CD4-positive, alpha-beta memory T cell (primary cell): ENCODE measurements around the gene EPHB6. TPM values are rescaled to one million over a fixed set of nuclear protein-coding genes. Genes with fewer than 3 reads are reported as not detected.

Source experiments
- CTCF ChIA-PET: fragments of 350-600 bp; sonication (Branson Sonifier 250); formaldehyde crosslinking; loops from one replicate; lab custom pipeline; 2021; ENCODE audit warnings: inconsistent platforms; ENCODE audit not compliant: partially characterized antibody; lab: Charles Lee
- POLR2A ChIA-PET: fragments of 350-600 bp; sonication (Branson Sonifier 250); formaldehyde crosslinking; loops from one replicate; lab custom pipeline; 2021; ENCODE audit not compliant: partially characterized antibody; lab: Charles Lee
- DNase-seq, 5 donors: peaks; one replicate each; pipeline versions ENCODE4 v3.0.0 to v3.0.0-alpha.2; 2020 to 2022; ENCODE audit warnings: mixed read lengths in 1 of 5
- H3K27ac ChIP-seq: one replicate; pipeline ENCODE4 v1.7.0; 2013; ENCODE audit warnings: low read depth, low read length
- H3K27me3 ChIP-seq: 2 replicates; pipeline ENCODE4 v1.7.0; 2013; ENCODE audit warnings: mild to moderate bottlenecking, low read length, moderate library complexity; ENCODE audit not compliant: insufficient read depth
- H3K36me3 ChIP-seq: 2 replicates; pipeline ENCODE4 v1.7.0; 2013; ENCODE audit warnings: mild to moderate bottlenecking, low read length, moderate library complexity; ENCODE audit not compliant: insufficient read depth
- H3K4me1 ChIP-seq: 2 replicates; pipeline ENCODE4 v1.7.0; 2013; ENCODE audit warnings: mild to moderate bottlenecking, low read length, moderate library complexity; ENCODE audit not compliant: insufficient read depth
- H3K4me3 ChIP-seq, 2 donors: one replicate each; pipeline ENCODE4 v1.7.0; 2013; ENCODE audit warnings: low read length in 2 of 2, mild to moderate bottlenecking in 1 of 2
- H3K9me3 ChIP-seq, 2 donors: one replicate each; pipeline ENCODE4 v1.7.0; 2013; ENCODE audit warnings: low read length in 2 of 2, control low read depth in 1 of 2; ENCODE audit not compliant: control insufficient read depth in 1 of 2
- H3K27ac Mint-ChIP-seq, 7 donors: one replicate each; pipeline ENCODE4 v1.8.0; 2020 to 2021; ENCODE audit warnings: mixed read lengths in 7 of 7, mild to moderate bottlenecking in 6 of 7, inconsistent platforms in 3 of 7, moderate library complexity in 3 of 7
- H3K27me3 Mint-ChIP-seq, 2 donors: one replicate each; pipeline ENCODE4 v1.8.0; 2020 to 2021; ENCODE audit warnings: mixed read lengths in 2 of 2
- H3K36me3 Mint-ChIP-seq, 2 donors: one replicate each; pipeline ENCODE4 v1.8.0; 2020 to 2021; ENCODE audit warnings: mixed read lengths in 2 of 2, inconsistent platforms in 1 of 2, mild to moderate bottlenecking in 1 of 2
- H3K4me1 Mint-ChIP-seq, 4 donors: one replicate each; pipeline ENCODE4 v1.8.0; 2020 to 2021; ENCODE audit warnings: mixed read lengths in 4 of 4, mild to moderate bottlenecking in 1 of 4
- H3K4me3 Mint-ChIP-seq, 8 donors: one replicate each; pipeline ENCODE4 v1.8.0; 2020 to 2021; ENCODE audit warnings: mixed read lengths in 8 of 8, mild to moderate bottlenecking in 7 of 8, moderate library complexity in 6 of 8, inconsistent platforms in 3 of 8
- H3K9me3 Mint-ChIP-seq, 8 donors: one replicate each; pipeline ENCODE4 v1.8.0; 2020 to 2021; ENCODE audit warnings: mixed read lengths in 8 of 8, mild to moderate bottlenecking in 5 of 8, inconsistent platforms in 3 of 8, moderate library complexity in 1 of 8
- intact Hi-C: fragments of 100-400 bp; cut with micrococcal nuclease; formaldehyde crosslinking; loops from one replicate; pipeline ENCODE4 v1.15.1; 2023
- polyA plus RNA-seq, 2 donors: library from polyadenylated mRNA; unstranded; fragments of 300-500 nt; fragmentation: Illumina TruSeq; gene quantifications; one replicate each; pipeline ENCODE4 v1.2.3, GENCODE V29; 2021
- total RNA-seq, 2 experiments: library from RNA; stranded (reverse); gene quantifications; one replicate each; pipeline ENCODE4 v1.2.3, GENCODE V29; 2021

The EPHB6 gene
- total and polyA plus RNA-seq, 4 experiments from 2014 or later: 14.2 to 65.0 (median 37.9) TPM

- H3K4me1 ChIP-seq: no peaks in the 10 kb centered on the region
- no peaks in the 10 kb centered on the region for H3K27me3 ChIP-seq
- H3K36me3 Mint-ChIP-seq: no peaks in the 10 kb centered on the region
- no peak overlapping the region for H3K27ac Mint-ChIP-seq
- ChIA-PET POLR2A (no interaction called here), CTCF (interaction anchor here (0.9 to 1.4 kb wide), 4 partner anchors 8 to 93 kb away, joined by 3 read pairs; partner anchors contain the start of gene EPHB6)
- H3K9me3 Mint-ChIP-seq: peaks cover 0 to 8% (median 2%) of the 10 kb centered on the region in 8 donors
- H3K4me1 Mint-ChIP-seq: peaks cover 0 to 2% (median 0%) of the 10 kb centered on the region in 4 donors
- H3K36me3 ChIP-seq: no peaks in the 10 kb centered on the region
- no peaks in the 10 kb centered on the region for H3K9me3 ChIP-seq
- H3K4me3 ChIP-seq: no peak overlapping the region
- no peak overlapping the region for H3K4me3 Mint-ChIP-seq
- intact Hi-C loops: no loop called here
- no peak for DNase-seq
- H3K27ac ChIP-seq: no peak overlapping the region
- peaks cover 26 to 32% of the 10 kb centered on the region in 2 donors for H3K27me3 Mint-ChIP-seq
These were observed 54.3 kb downstream of the EPHB6 start for GRCh38 chr7:142908921-142909890.

- Histone ChIP-seq H3K4me1 (no peaks in the 10 kb centered on the region), H3K36me3 (no peaks in the 10 kb centered on the region), H3K9me3 (no peaks in the 10 kb centered on the region), H3K27me3 (no peaks in the 10 kb centered on the region), H3K4me3 (no peak overlapping the region), H3K27ac (no peak overlapping the region)
- Mint-ChIP-seq H3K27ac (no peak overlapping the region), H3K27me3 (peaks cover 30 to 35% of the 10 kb centered on the region in 2 donors), H3K4me1 (peaks cover 0 to 2% (median 0%) of the 10 kb centered on the region in 4 donors), H3K4me3 (no peak overlapping the region), H3K36me3 (no peaks in the 10 kb centered on the region), H3K9me3 (peaks cover 0 to 4% (median 2%) of the 10 kb centered on the region in 8 donors)
- DNase-seq: no peak
- POLR2A ChIA-PET: no interaction called here
- intact Hi-C loops: no loop called here
- CTCF ChIA-PET: interaction anchor here (0.9 to 1.4 kb wide), 4 partner anchors 8 to 92 kb away, joined by 3 read pairs; partner anchors contain the start of gene EPHB6
These were observed 55.2 kb downstream of the EPHB6 start for GRCh38 chr7:142910031-142910433.

- H3K4me1 ChIP-seq: no peaks in the 10 kb centered on the region
- CTCF ChIA-PET: interaction anchor here (1.0 to 1.4 kb wide), 4 partner anchors 9 to 56 kb away, joined by 3 to 5 read pairs (median 3); partner anchors contain the start of gene EPHB6
- no peak overlapping the region for H3K4me3 ChIP-seq
- H3K4me1 Mint-ChIP-seq: peaks cover 0 to 2% (median 0%) of the 10 kb centered on the region in 4 donors
- no peaks in the 10 kb centered on the region for H3K36me3 ChIP-seq
- H3K27me3 Mint-ChIP-seq: peaks cover 30 to 35% of the 10 kb centered on the region in 2 donors
- POLR2A ChIA-PET: no interaction called here
- peaks cover 0 to 4% (median 2%) of the 10 kb centered on the region in 8 donors for H3K9me3 Mint-ChIP-seq
- H3K27ac ChIP-seq: no peak overlapping the region
- no peaks in the 10 kb centered on the region for H3K9me3 ChIP-seq
- H3K27me3 ChIP-seq: no peaks in the 10 kb centered on the region
- intact Hi-C loops: no loop called here
- no peak overlapping the region for H3K4me3 Mint-ChIP-seq
- no peak for DNase-seq
- H3K27ac Mint-ChIP-seq: no peak overlapping the region
- no peaks in the 10 kb centered on the region for H3K36me3 Mint-ChIP-seq
These were observed 55.6 kb downstream of the EPHB6 start for GRCh38 chr7:142910481-142910880.

- ChIA-PET CTCF (no interaction called here), POLR2A (no interaction called here)
- H3K27ac Mint-ChIP-seq: no peak overlapping the region
These were observed 58.2 kb downstream of the EPHB6 start for GRCh38 chr7:142913051-142913450.

GRCh38 chr7:142913566-142913965 is 58.7 kb downstream of the EPHB6 start:
- Histone ChIP-seq H3K27me3 (no peaks in the 10 kb centered on the region), H3K9me3 (no peaks in the 10 kb centered on the region), H3K4me3 (no peak overlapping the region), H3K27ac (no peak overlapping the region), H3K4me1 (no peaks in the 10 kb centered on the region), H3K36me3 (no peaks in the 10 kb centered on the region)
- Mint-ChIP-seq H3K36me3 (no peaks in the 10 kb centered on the region), H3K4me1 (peaks cover 0 to 2% (median 0%) of the 10 kb centered on the region in 4 donors), H3K27ac (no peak overlapping the region), H3K4me3 (no peak overlapping the region), H3K27me3 (peaks cover 27 to 29% of the 10 kb centered on the region in 2 donors), H3K9me3 (no peaks in the 10 kb centered on the region)
- POLR2A ChIA-PET: no interaction called here
- CTCF ChIA-PET: no interaction called here
- intact Hi-C loops: no loop called here
- DNase-seq: no peak

More at GRCh38 chr7:142913051-142913450, 58.2 kb downstream of the EPHB6 start:
- Mint-ChIP-seq H3K9me3 (no peaks in the 10 kb centered on the region), H3K27me3 (peaks cover 27 to 30% of the 10 kb centered on the region in 2 donors), H3K4me3 (no peak overlapping the region), H3K36me3 (no peaks in the 10 kb centered on the region), H3K4me1 (peaks cover 0 to 2% (median 0%) of the 10 kb centered on the region in 4 donors)
- H3K4me1 ChIP-seq: no peaks in the 10 kb centered on the region
- intact Hi-C loops: no loop called here
- DNase-seq: no peak
- H3K9me3 ChIP-seq: no peaks in the 10 kb centered on the region
- H3K27ac ChIP-seq: no peak overlapping the region
- no peak overlapping the region for H3K4me3 ChIP-seq
- no peaks in the 10 kb centered on the region for H3K36me3 ChIP-seq
- H3K27me3 ChIP-seq: no peaks in the 10 kb centered on the region

- H3K9me3 ChIP-seq: no peaks in the 10 kb centered on the region
- Mint-ChIP-seq H3K27me3 (peaks cover 24% of the 10 kb centered on the region in 2 donors), H3K27ac (peak overlapping the region in 1 of 7 donors; percentile 6), H3K36me3 (no peaks in the 10 kb centered on the region), H3K9me3 (no peaks in the 10 kb centered on the region), H3K4me1 (peaks cover 0 to 2% (median 0%) of the 10 kb centered on the region in 4 donors), H3K4me3 (no peak overlapping the region)
- no peaks in the 10 kb centered on the region for H3K27me3 ChIP-seq
- DNase-seq: no peak
- H3K27ac ChIP-seq: no peak overlapping the region
- intact Hi-C loops: no loop called here
- no peaks in the 10 kb centered on the region for H3K4me1 ChIP-seq
- no peak overlapping the region for H3K4me3 ChIP-seq
- ChIA-PET POLR2A (no interaction called here), CTCF (no interaction called here)
- H3K36me3 ChIP-seq: no peaks in the 10 kb centered on the region
These were observed 59.2 kb downstream of the EPHB6 start for GRCh38 chr7:142914121-142914520.

- no peaks in the 10 kb centered on the region for H3K36me3 Mint-ChIP-seq
- no peaks in the 10 kb centered on the region for H3K36me3 ChIP-seq
- intact Hi-C loops: no loop called here
- CTCF ChIA-PET: no interaction called here
- POLR2A ChIA-PET: interaction anchor here (0.6 kb wide), 1 partner anchor 75 kb away, joined by 6 read pairs; no protein-coding TSS in a partner anchor
- no peaks in the 10 kb centered on the region for H3K9me3 Mint-ChIP-seq
- H3K27me3 Mint-ChIP-seq: peaks cover 21 to 24% of the 10 kb centered on the region in 2 donors
- H3K9me3 ChIP-seq: no peaks in the 10 kb centered on the region
- DNase-seq: no peak
- no peaks in the 10 kb centered on the region for H3K27me3 ChIP-seq
- H3K4me1 ChIP-seq: no peaks in the 10 kb centered on the region
- no peak overlapping the region for H3K27ac ChIP-seq
- H3K27ac Mint-ChIP-seq: no peak overlapping the region
- H3K4me3 Mint-ChIP-seq: no peak overlapping the region
- no peak overlapping the region for H3K4me3 ChIP-seq
- no peaks in the 10 kb centered on the region for H3K4me1 Mint-ChIP-seq
These were observed 60.4 kb downstream of the EPHB6 start for GRCh38 chr7:142915315-142915714.
